H1 (cell line): ENCODE data around the gene MARCHF3. TPM values are rescaled to one million over a fixed set of nuclear protein-coding genes. Genes with fewer than 3 reads are reported as not detected.

ENCODE experiments used
- CTCF ChIA-PET: fragments of 300-600 bp; sonication (Branson Sonifier 250); formaldehyde crosslinking; loops from one replicate; lab custom pipeline; 2021; ENCODE audit not compliant: partially characterized antibody; lab: Charles Lee
- POLR2A ChIA-PET: fragments of 300-600 bp; sonication (Branson Sonifier 250); formaldehyde crosslinking; loops from one replicate; lab custom pipeline; 2021; ENCODE audit warnings: inconsistent platforms; ENCODE audit not compliant: partially characterized antibody; lab: Charles Lee
- DNase-seq, 2 experiments: peaks; one replicate each; pipeline versions ENCODE4 v3.0.0 to v3.0.0-alpha.2; 2010 to 2022; ENCODE audit warnings: low spot score in 2 of 2, low read depth in 1 of 2, mixed read lengths in 1 of 2
- FAIRE-seq: peaks from 2 replicates; lab custom pipeline; 2011; peaks lifted over from hg19 to GRCh38; lab: Jason Lieb, UNC
- H2AFZ ChIP-seq: 2 replicates; pipeline ENCODE4 v1.8.1; 2012; ENCODE audit warnings: low read length, inconsistent platforms
- H2AK5ac ChIP-seq: 2 replicates; pipeline ENCODE4 v1.6.1; 2013; ENCODE audit warnings: low read depth, low read length
- H2BK120ac ChIP-seq: replicated peaks from 2 replicates; pipeline ENCODE3; 2013; ENCODE audit warnings: low read depth, low read length, inconsistent platforms
- H2BK12ac ChIP-seq: 2 replicates; pipeline ENCODE4 v1.6.1; 2013; ENCODE audit warnings: low read depth, low read length
- H2BK15ac ChIP-seq: 2 replicates; pipeline ENCODE4 v1.6.1; 2013; ENCODE audit warnings: low read length
- H2BK20ac ChIP-seq: 2 replicates; pipeline ENCODE4 v1.6.1; 2013; ENCODE audit warnings: low read length
- H2BK5ac ChIP-seq: 2 replicates; pipeline ENCODE4 v1.6.1; 2013; ENCODE audit warnings: low read depth, low read length
- H3K14ac ChIP-seq: 2 replicates; pipeline ENCODE4 v1.6.1; 2013; ENCODE audit warnings: inconsistent platforms; ENCODE audit not compliant: insufficient read length
- H3K18ac ChIP-seq: 2 replicates; pipeline ENCODE4 v1.6.1; 2013; ENCODE audit warnings: low read length; ENCODE audit errors: extremely low read depth
- H3K23ac ChIP-seq: 2 replicates; pipeline ENCODE4 v1.6.1; 2013; ENCODE audit warnings: inconsistent platforms; ENCODE audit not compliant: insufficient read length
- H3K23me2 ChIP-seq: 2 replicates; pipeline ENCODE4 v1.6.1; 2013; ENCODE audit warnings: low read depth, low read length
- H3K27ac ChIP-seq: 2 replicates; pipeline ENCODE4 v1.6.1; 2011; ENCODE audit warnings: low read depth, low read length, inconsistent platforms
- H3K27me3 ChIP-seq, 4 experiments: replicated peaks in 1 of 4; 1 replicate in 1 of 4; 2 replicates in 3 of 4; pipeline versions ENCODE4 v1.6.1 to v1.8.1; 2011 to 2013; ENCODE audit warnings: low read length in 3 of 4, mild to moderate bottlenecking in 3 of 4, inconsistent platforms in 2 of 4, mixed read lengths in 2 of 4, moderate library complexity in 1 of 4; ENCODE audit not compliant: control insufficient read depth in 3 of 4, insufficient read depth in 3 of 4; ENCODE audit errors: extremely low read depth in 1 of 4
- H3K36me3 ChIP-seq, 4 experiments: 2 replicates each; pipeline versions ENCODE4 v1.6.1 to v1.8.1; 2011 to 2013; ENCODE audit warnings: mild to moderate bottlenecking in 4 of 4, low read length in 3 of 4, moderate library complexity in 2 of 4, control low read depth in 1 of 4, inconsistent platforms in 1 of 4; ENCODE audit not compliant: insufficient read depth in 4 of 4, control insufficient read depth in 2 of 4
- H3K4ac ChIP-seq: replicated peaks from 2 replicates; pipeline ENCODE3; 2013; ENCODE audit warnings: low read length, low read depth, mixed read lengths, inconsistent platforms; ENCODE audit not compliant: insufficient read length
- H3K4me1 ChIP-seq, 4 experiments: replicated peaks in 1 of 4; 1 replicate in 1 of 4; 2 replicates in 3 of 4; pipeline versions ENCODE4 v1.6.1 to v1.8.1; 2011 to 2013; ENCODE audit warnings: low read length in 3 of 4, inconsistent platforms in 2 of 4, mixed read lengths in 1 of 4; ENCODE audit not compliant: insufficient read depth in 4 of 4, control insufficient read depth in 3 of 4
- H3K4me2 ChIP-seq, 2 experiments: 2 replicates each; pipeline versions ENCODE4 v1.6.1 to v1.8.1; 2011 to 2013; ENCODE audit warnings: low read depth in 2 of 2, low read length in 2 of 2, control low read depth in 1 of 2, inconsistent platforms in 1 of 2, mild to moderate bottlenecking in 1 of 2; ENCODE audit not compliant: insufficient read depth in 1 of 2
- H3K4me3 ChIP-seq, 4 experiments: fragments of 200-600, 300-600 bp in 1 of 4; sonication (generic), shearing (Covaris generic), sonication (Bioruptor Twin) in 1 of 4; 2 replicates each; pipeline versions ENCODE4 v1.5.1 to v1.8.1; 2011 to 2016; ENCODE audit warnings: low read length in 4 of 4, low read depth in 3 of 4, control low read depth in 2 of 4, inconsistent platforms in 2 of 4, mild to moderate bottlenecking in 2 of 4, mixed read lengths in 1 of 4, moderate library complexity in 1 of 4; ENCODE audit not compliant: insufficient read depth in 2 of 4; ENCODE audit errors: extremely low read depth in 1 of 4
- H3K56ac ChIP-seq: replicated peaks from 2 replicates; pipeline ENCODE3; 2013; ENCODE audit warnings: low read depth, mild to moderate bottlenecking, mixed read lengths, low read length, inconsistent platforms; ENCODE audit not compliant: insufficient read length
- H3K79me1 ChIP-seq: 2 replicates; pipeline ENCODE4 v1.6.1; 2013; ENCODE audit warnings: low read depth, low read length, control low read depth
- H3K79me2 ChIP-seq, 2 experiments: 2 replicates each; pipeline versions ENCODE4 v1.6.1 to v1.8.1; 2012 to 2013; ENCODE audit warnings: low read length in 2 of 2, mild to moderate bottlenecking in 2 of 2, inconsistent platforms in 1 of 2; ENCODE audit not compliant: insufficient read depth in 2 of 2, control insufficient read depth in 1 of 2
- H3K9ac ChIP-seq, 4 experiments: replicated peaks in 1 of 4; 1 replicate in 1 of 4; 2 replicates in 3 of 4; pipeline versions ENCODE4 v1.6.1 to v1.8.1; 2011 to 2013; ENCODE audit warnings: low read depth in 3 of 4, low read length in 3 of 4, control low read depth in 2 of 4, mild to moderate bottlenecking in 2 of 4, moderate library complexity in 2 of 4, inconsistent platforms in 1 of 4; ENCODE audit errors: extremely low read depth in 1 of 4
- H3K9me3 ChIP-seq, 2 experiments: 2 replicates each; pipeline versions ENCODE4 v1.6.1 to v1.8.1; 2012 to 2013; ENCODE audit warnings: mild to moderate bottlenecking in 2 of 2, moderate library complexity in 2 of 2, control low read depth in 1 of 2, inconsistent platforms in 1 of 2, low read depth in 1 of 2, low read length in 1 of 2, mixed read lengths in 1 of 2; ENCODE audit not compliant: insufficient read depth in 2 of 2
- H4K20me1 ChIP-seq, 2 experiments: replicated peaks in 1 of 2; 2 replicates each; pipeline versions ENCODE3 to v1.8.1; 2011 to 2013; ENCODE audit warnings: inconsistent platforms in 2 of 2, low read length in 2 of 2, mild to moderate bottlenecking in 1 of 2; ENCODE audit not compliant: insufficient read depth in 2 of 2, control insufficient read depth in 1 of 2
- H4K5ac ChIP-seq: 2 replicates; pipeline ENCODE4 v1.6.1; 2013; ENCODE audit warnings: low read length, low read depth, mixed read lengths, inconsistent platforms; ENCODE audit not compliant: insufficient read length
- H4K8ac ChIP-seq: 2 replicates; pipeline ENCODE4 v1.8.0; 2013; ENCODE audit warnings: mild to moderate bottlenecking, moderate library complexity, low read length, inconsistent platforms; ENCODE audit not compliant: insufficient read depth; ENCODE audit errors: extremely low read depth
- H4K91ac ChIP-seq: replicated peaks from 2 replicates; pipeline ENCODE3; 2013; ENCODE audit warnings: low read length, mixed read lengths, inconsistent platforms; ENCODE audit not compliant: insufficient read length
- CREB1 ChIP-seq: IDR thresholded peaks from 2 replicates; pipeline ENCODE4 v1.6.1; 2012; ENCODE audit warnings: inconsistent platforms
- FOSL1 ChIP-seq: IDR thresholded peaks from 2 replicates; pipeline ENCODE4 v1.6.1; 2011; ENCODE audit warnings: mild to moderate bottlenecking, low read depth, low read length, moderate library complexity; ENCODE audit not compliant: insufficient read depth
- ZNF274 ChIP-seq: IDR thresholded peaks from 2 replicates; pipeline ENCODE4 v1.7.0; 2012; ENCODE audit warnings: low read length, borderline replicate concordance; ENCODE audit errors: extremely low read depth
- WGBS, 2 experiments: shearing (Covaris generic) in 1 of 2; methylation state at CpG; one replicate each; pipeline versions ENCODE4 v1.1.6 to v1.1.7; 2013 to 2015; ENCODE audit warnings: low lambda C conversion rate in 2 of 2, mixed read lengths in 2 of 2, inconsistent platforms in 1 of 2, low coverage in 1 of 2, missing lambda C conversion rate in 1 of 2; ENCODE audit not compliant: insufficient replicate concordance in 2 of 2, insufficient coverage in 1 of 2, insufficient read length in 1 of 2; ENCODE audit errors: extremely low coverage in 1 of 2, missing lambda C conversion rate in 1 of 2; 5-methylcytosine and 5-hydroxymethylcytosine counted together
- polyA plus RNA-seq, 7 experiments: library from polyadenylated mRNA; depleted of rRNA in 3 of 7; stranded (reverse) in 5 of 7; unstranded in 2 of 7; fragments of >200 nt in 5 of 7; fragments of 200-250 nt in 2 of 7; gene quantifications; 1 replicate in 5 of 7; 2 replicates in 1 of 7; 4 replicates in 1 of 7; pipeline versions ENCODE4 v1.2.1 to v1.2.3, GENCODE V29; 2011 to 2013; ENCODE audit warnings: missing spikeins in 2 of 7, mixed read lengths in 2 of 7
- total RNA-seq: library from RNA; stranded (reverse); fragmentation: NEBNext Ultra II Directional; extraction: Animal tissue kit (Norgen Biotek cat#: 25700); gene quantifications from 2 replicates; pipeline ENCODE4 v1.2.1, GENCODE V29; 2021
- TF ChIP-seq, protein P1 (sequence below): IDR thresholded peaks from 2 replicates; pipeline ENCODE4 v1.6.1; 2012; ENCODE audit warnings: low read length, inconsistent platforms

The MARCHF3 gene
- total and polyA plus RNA-seq, 2 of the 8 experiments (the other 6 are each of a cell fraction or from before 2014, with no cell fraction given), result 12.0 to 16.9 TPM

DNA sequence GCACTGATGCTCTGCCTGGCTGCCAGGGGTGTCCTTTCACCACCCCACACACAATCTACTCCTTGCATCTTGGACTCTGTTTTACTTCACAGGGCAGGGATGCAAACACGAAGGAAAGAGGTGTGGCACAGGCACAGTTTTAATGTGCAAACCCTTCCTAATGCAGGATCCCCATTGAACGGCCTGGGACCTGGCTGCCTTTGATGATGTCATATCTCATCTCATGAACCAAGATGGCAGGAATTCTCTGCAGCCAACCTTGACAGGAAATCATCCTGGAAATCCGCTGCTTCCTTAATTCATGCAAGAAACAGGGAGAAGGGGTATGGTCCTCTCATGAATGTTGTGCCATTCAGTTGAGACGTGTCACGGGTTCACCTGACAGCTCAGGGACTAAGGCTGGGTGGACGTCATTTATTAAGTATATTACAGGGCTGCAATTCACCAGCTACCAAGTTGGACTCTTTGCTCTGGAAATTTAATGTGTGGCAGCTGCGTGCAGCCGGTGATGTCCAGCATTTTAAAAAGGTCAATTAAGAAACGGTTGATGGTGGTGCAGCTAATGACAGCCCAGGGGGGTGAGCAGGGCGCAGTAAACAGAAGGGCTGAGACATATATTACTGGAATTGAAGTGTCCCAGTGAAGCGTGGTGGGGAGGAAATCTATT is 161.9 kb downstream of the MARCHF3 start:
- TF ChIP-seq CREB1 (peak; percentile 57), FOSL1 (no peak), ZNF274 (no peak)
- TF ChIP-seq, protein P1, sequence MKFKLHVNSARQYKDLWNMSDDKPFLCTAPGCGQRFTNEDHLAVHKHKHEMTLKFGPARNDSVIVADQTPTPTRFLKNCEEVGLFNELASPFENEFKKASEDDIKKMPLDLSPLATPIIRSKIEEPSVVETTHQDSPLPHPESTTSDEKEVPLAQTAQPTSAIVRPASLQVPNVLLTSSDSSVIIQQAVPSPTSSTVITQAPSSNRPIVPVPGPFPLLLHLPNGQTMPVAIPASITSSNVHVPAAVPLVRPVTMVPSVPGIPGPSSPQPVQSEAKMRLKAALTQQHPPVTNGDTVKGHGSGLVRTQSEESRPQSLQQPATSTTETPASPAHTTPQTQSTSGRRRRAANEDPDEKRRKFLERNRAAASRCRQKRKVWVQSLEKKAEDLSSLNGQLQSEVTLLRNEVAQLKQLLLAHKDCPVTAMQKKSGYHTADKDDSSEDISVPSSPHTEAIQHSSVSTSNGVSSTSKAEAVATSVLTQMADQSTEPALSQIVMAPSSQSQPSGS, result no peak
- Histone ChIP-seq H3K4ac (no peak overlapping the region), H4K20me1 (peaks cover 0 to 2% of the 10 kb centered on the region in 2 experiments), H3K9ac (no peak overlapping the region), H3K9me3 (no peaks in the 10 kb centered on the region), H4K5ac (no peak overlapping the region), H3K27ac (no peak overlapping the region), H3K14ac (no peak overlapping the region), H3K79me1 (no peaks in the 10 kb centered on the region), H2AK5ac (0 out of 2 replicates have a peak overlapping the region, but pooled peaks have one; percentile 70), H3K18ac (no peak overlapping the region), H3K23me2 (peaks cover 4% of the 10 kb centered on the region; the same call in 1 of the 2 replicates), H2BK12ac (peak overlapping the region; percentile 42; the same call in 1 of the 2 replicates), H2BK15ac (no peak overlapping the region; the same call in 1 of the 2 replicates), H4K91ac (no peak overlapping the region), H3K23ac (no peak overlapping the region), H3K4me1 (peaks cover 1 to 7% (median 5%) of the 10 kb centered on the region in 4 experiments; a peak in 5 of 7 replicates), H3K79me2 (no peaks in the 10 kb centered on the region), H2AFZ (no peak overlapping the region), H2BK5ac (no peak overlapping the region), H3K27me3 (no peaks in the 10 kb centered on the region), H3K4me3 (peak overlapping the region in 2 of 4 experiments; percentile 40 to 48; a peak in 4 of 8 replicates), H4K8ac (no peak overlapping the region; the same call in 1 of the 2 replicates), H2BK120ac (no peak overlapping the region), H3K36me3 (no peaks in the 10 kb centered on the region), H3K4me2 (peak overlapping the region; percentile 81 to 96), H3K56ac (no peak overlapping the region), H2BK20ac (peak overlapping the region; percentile 36; the same call in 1 of the 2 replicates)
- ChIA-PET POLR2A (interaction anchor here (0.8 to 1.8 kb wide), 4 partner anchors 16 to 466 kb away, joined by 3 to 7 read pairs (median 4); no protein-coding TSS in a partner anchor), CTCF (interaction anchor here (1.0 to 1.8 kb wide), 3 partner anchors 12 to 14 kb away, joined by 3 to 5 read pairs (median 4); no protein-coding TSS in a partner anchor)
- DNase-seq (peak in 1 of 2 experiments; percentile 43), FAIRE-seq (no peak)
- WGBS, 2 experiments, result 74% methylated on average over 10 of the region's 11 CpGs; no CpG with 5 or more reads in 1 of the 2 experiments
